H1 (cell line): ENCODE measurements around the gene MECP2. TPM values are rescaled to one million over a fixed set of nuclear protein-coding genes. Genes with fewer than 3 reads are reported as not detected.

ENCODE experiments used
- CTCF ChIA-PET: fragments of 300-600 bp; sonication (Branson Sonifier 250); formaldehyde crosslinking; loops from one replicate; lab custom pipeline; 2021; ENCODE audit not compliant: partially characterized antibody; lab: Charles Lee
- POLR2A ChIA-PET: fragments of 300-600 bp; sonication (Branson Sonifier 250); formaldehyde crosslinking; loops from one replicate; lab custom pipeline; 2021; ENCODE audit warnings: inconsistent platforms; ENCODE audit not compliant: partially characterized antibody; lab: Charles Lee
- DNase-seq, 2 experiments: peaks; one replicate each; pipeline versions ENCODE4 v3.0.0 to v3.0.0-alpha.2; 2010 to 2022; ENCODE audit warnings: low spot score in 2 of 2, low read depth in 1 of 2, mixed read lengths in 1 of 2
- FAIRE-seq: peaks from 2 replicates; lab custom pipeline; 2011; peaks lifted over from hg19 to GRCh38; lab: Jason Lieb, UNC
- H2AFZ ChIP-seq: 2 replicates; pipeline ENCODE4 v1.8.1; 2012; ENCODE audit warnings: low read length, inconsistent platforms
- H2AK5ac ChIP-seq: 2 replicates; pipeline ENCODE4 v1.6.1; 2013; ENCODE audit warnings: low read depth, low read length
- H2BK120ac ChIP-seq: replicated peaks from 2 replicates; pipeline ENCODE3; 2013; ENCODE audit warnings: low read depth, low read length, inconsistent platforms
- H2BK12ac ChIP-seq: 2 replicates; pipeline ENCODE4 v1.6.1; 2013; ENCODE audit warnings: low read depth, low read length
- H2BK15ac ChIP-seq: 2 replicates; pipeline ENCODE4 v1.6.1; 2013; ENCODE audit warnings: low read length
- H2BK20ac ChIP-seq: 2 replicates; pipeline ENCODE4 v1.6.1; 2013; ENCODE audit warnings: low read length
- H2BK5ac ChIP-seq: 2 replicates; pipeline ENCODE4 v1.6.1; 2013; ENCODE audit warnings: low read depth, low read length
- H3K14ac ChIP-seq: 2 replicates; pipeline ENCODE4 v1.6.1; 2013; ENCODE audit warnings: inconsistent platforms; ENCODE audit not compliant: insufficient read length
- H3K18ac ChIP-seq: 2 replicates; pipeline ENCODE4 v1.6.1; 2013; ENCODE audit warnings: low read length; ENCODE audit errors: extremely low read depth
- H3K23ac ChIP-seq: 2 replicates; pipeline ENCODE4 v1.6.1; 2013; ENCODE audit warnings: inconsistent platforms; ENCODE audit not compliant: insufficient read length
- H3K23me2 ChIP-seq: 2 replicates; pipeline ENCODE4 v1.6.1; 2013; ENCODE audit warnings: low read depth, low read length
- H3K27ac ChIP-seq: 2 replicates; pipeline ENCODE4 v1.6.1; 2011; ENCODE audit warnings: low read depth, low read length, inconsistent platforms
- H3K27me3 ChIP-seq, 4 experiments: replicated peaks in 1 of 4; 1 replicate in 1 of 4; 2 replicates in 3 of 4; pipeline versions ENCODE4 v1.6.1 to v1.8.1; 2011 to 2013; ENCODE audit warnings: low read length in 3 of 4, mild to moderate bottlenecking in 3 of 4, inconsistent platforms in 2 of 4, mixed read lengths in 2 of 4, moderate library complexity in 1 of 4; ENCODE audit not compliant: control insufficient read depth in 3 of 4, insufficient read depth in 3 of 4; ENCODE audit errors: extremely low read depth in 1 of 4
- H3K36me3 ChIP-seq, 4 experiments: 2 replicates each; pipeline versions ENCODE4 v1.6.1 to v1.8.1; 2011 to 2013; ENCODE audit warnings: mild to moderate bottlenecking in 4 of 4, low read length in 3 of 4, moderate library complexity in 2 of 4, control low read depth in 1 of 4, inconsistent platforms in 1 of 4; ENCODE audit not compliant: insufficient read depth in 4 of 4, control insufficient read depth in 2 of 4
- H3K4ac ChIP-seq: replicated peaks from 2 replicates; pipeline ENCODE3; 2013; ENCODE audit warnings: low read length, low read depth, mixed read lengths, inconsistent platforms; ENCODE audit not compliant: insufficient read length
- H3K4me1 ChIP-seq, 4 experiments: replicated peaks in 1 of 4; 1 replicate in 1 of 4; 2 replicates in 3 of 4; pipeline versions ENCODE4 v1.6.1 to v1.8.1; 2011 to 2013; ENCODE audit warnings: low read length in 3 of 4, inconsistent platforms in 2 of 4, mixed read lengths in 1 of 4; ENCODE audit not compliant: insufficient read depth in 4 of 4, control insufficient read depth in 3 of 4
- H3K4me2 ChIP-seq, 2 experiments: 2 replicates each; pipeline versions ENCODE4 v1.6.1 to v1.8.1; 2011 to 2013; ENCODE audit warnings: low read depth in 2 of 2, low read length in 2 of 2, control low read depth in 1 of 2, inconsistent platforms in 1 of 2, mild to moderate bottlenecking in 1 of 2; ENCODE audit not compliant: insufficient read depth in 1 of 2
- H3K4me3 ChIP-seq, 4 experiments: fragments of 200-600, 300-600 bp in 1 of 4; sonication (generic), shearing (Covaris generic), sonication (Bioruptor Twin) in 1 of 4; 2 replicates each; pipeline versions ENCODE4 v1.5.1 to v1.8.1; 2011 to 2016; ENCODE audit warnings: low read length in 4 of 4, low read depth in 3 of 4, control low read depth in 2 of 4, inconsistent platforms in 2 of 4, mild to moderate bottlenecking in 2 of 4, mixed read lengths in 1 of 4, moderate library complexity in 1 of 4; ENCODE audit not compliant: insufficient read depth in 2 of 4; ENCODE audit errors: extremely low read depth in 1 of 4
- H3K56ac ChIP-seq: replicated peaks from 2 replicates; pipeline ENCODE3; 2013; ENCODE audit warnings: low read depth, mild to moderate bottlenecking, mixed read lengths, low read length, inconsistent platforms; ENCODE audit not compliant: insufficient read length
- H3K79me1 ChIP-seq: 2 replicates; pipeline ENCODE4 v1.6.1; 2013; ENCODE audit warnings: low read depth, low read length, control low read depth
- H3K79me2 ChIP-seq, 2 experiments: 2 replicates each; pipeline versions ENCODE4 v1.6.1 to v1.8.1; 2012 to 2013; ENCODE audit warnings: low read length in 2 of 2, mild to moderate bottlenecking in 2 of 2, inconsistent platforms in 1 of 2; ENCODE audit not compliant: insufficient read depth in 2 of 2, control insufficient read depth in 1 of 2
- H3K9ac ChIP-seq, 4 experiments: replicated peaks in 1 of 4; 1 replicate in 1 of 4; 2 replicates in 3 of 4; pipeline versions ENCODE4 v1.6.1 to v1.8.1; 2011 to 2013; ENCODE audit warnings: low read depth in 3 of 4, low read length in 3 of 4, control low read depth in 2 of 4, mild to moderate bottlenecking in 2 of 4, moderate library complexity in 2 of 4, inconsistent platforms in 1 of 4; ENCODE audit errors: extremely low read depth in 1 of 4
- H3K9me3 ChIP-seq, 2 experiments: 2 replicates each; pipeline versions ENCODE4 v1.6.1 to v1.8.1; 2012 to 2013; ENCODE audit warnings: mild to moderate bottlenecking in 2 of 2, moderate library complexity in 2 of 2, control low read depth in 1 of 2, inconsistent platforms in 1 of 2, low read depth in 1 of 2, low read length in 1 of 2, mixed read lengths in 1 of 2; ENCODE audit not compliant: insufficient read depth in 2 of 2
- H4K20me1 ChIP-seq, 2 experiments: replicated peaks in 1 of 2; 2 replicates each; pipeline versions ENCODE3 to v1.8.1; 2011 to 2013; ENCODE audit warnings: inconsistent platforms in 2 of 2, low read length in 2 of 2, mild to moderate bottlenecking in 1 of 2; ENCODE audit not compliant: insufficient read depth in 2 of 2, control insufficient read depth in 1 of 2
- H4K5ac ChIP-seq: 2 replicates; pipeline ENCODE4 v1.6.1; 2013; ENCODE audit warnings: low read length, low read depth, mixed read lengths, inconsistent platforms; ENCODE audit not compliant: insufficient read length
- H4K8ac ChIP-seq: 2 replicates; pipeline ENCODE4 v1.8.0; 2013; ENCODE audit warnings: mild to moderate bottlenecking, moderate library complexity, low read length, inconsistent platforms; ENCODE audit not compliant: insufficient read depth; ENCODE audit errors: extremely low read depth
- H4K91ac ChIP-seq: replicated peaks from 2 replicates; pipeline ENCODE3; 2013; ENCODE audit warnings: low read length, mixed read lengths, inconsistent platforms; ENCODE audit not compliant: insufficient read length
- CHD2 ChIP-seq: IDR thresholded peaks from 2 replicates; pipeline ENCODE4 v1.6.1; 2012; ENCODE audit warnings: low read length, improper control_type of control experiment
- CREB1 ChIP-seq: IDR thresholded peaks from 2 replicates; pipeline ENCODE4 v1.6.1; 2012; ENCODE audit warnings: inconsistent platforms
- JUND ChIP-seq: IDR thresholded peaks from 2 replicates; pipeline ENCODE4 v1.6.1; 2011; ENCODE audit warnings: mild to moderate bottlenecking, improper control_type of control experiment, low read length
- KDM1A ChIP-seq: fragments of 200-600, 300-600 bp; sonication (generic); IDR thresholded peaks from 2 replicates; pipeline ENCODE4 v1.7.1; 2016; ENCODE audit warnings: mild to moderate bottlenecking, low read length, borderline replicate concordance
- NRF1 ChIP-seq: IDR thresholded peaks from 2 replicates; pipeline ENCODE4 v1.6.1; 2011; ENCODE audit warnings: mild to moderate bottlenecking, low read depth, low read length, improper control_type of control experiment
- POU5F1 ChIP-seq: IDR thresholded peaks from 2 replicates; pipeline ENCODE4 v1.6.1; 2011; ENCODE audit warnings: low read depth, mild to moderate bottlenecking, low read length, moderate library complexity
- SIX5 ChIP-seq: IDR thresholded peaks from 2 replicates; pipeline ENCODE4 v1.6.1; 2011; ENCODE audit warnings: mild to moderate bottlenecking, low read depth, low read length
- SP1 ChIP-seq: IDR thresholded peaks from 2 replicates; pipeline ENCODE4 v1.6.1; 2011; ENCODE audit warnings: low read depth, low read length
- SRF ChIP-seq: IDR thresholded peaks from 2 replicates; pipeline ENCODE4 v1.6.1; 2011; ENCODE audit warnings: mild to moderate bottlenecking, low read depth, low read length, moderate library complexity
- TAF1 ChIP-seq: IDR thresholded peaks from 2 replicates; pipeline ENCODE4 v1.6.1; 2011; ENCODE audit warnings: mild to moderate bottlenecking, low read depth, low read length
- USF2 ChIP-seq: IDR thresholded peaks from 2 replicates; pipeline ENCODE4 v1.6.1; 2011; ENCODE audit warnings: low read length, improper control_type of control experiment
- WGBS, 2 experiments: shearing (Covaris generic) in 1 of 2; methylation state at CpG; one replicate each; pipeline versions ENCODE4 v1.1.6 to v1.1.7; 2013 to 2015; ENCODE audit warnings: low lambda C conversion rate in 2 of 2, mixed read lengths in 2 of 2, inconsistent platforms in 1 of 2, low coverage in 1 of 2, missing lambda C conversion rate in 1 of 2; ENCODE audit not compliant: insufficient replicate concordance in 2 of 2, insufficient coverage in 1 of 2, insufficient read length in 1 of 2; ENCODE audit errors: extremely low coverage in 1 of 2, missing lambda C conversion rate in 1 of 2; 5-methylcytosine and 5-hydroxymethylcytosine counted together
- polyA plus RNA-seq, 7 experiments: library from polyadenylated mRNA; depleted of rRNA in 3 of 7; stranded (reverse) in 5 of 7; unstranded in 2 of 7; fragments of >200 nt in 5 of 7; fragments of 200-250 nt in 2 of 7; gene quantifications; 1 replicate in 5 of 7; 2 replicates in 1 of 7; 4 replicates in 1 of 7; pipeline versions ENCODE4 v1.2.1 to v1.2.3, GENCODE V29; 2011 to 2013; ENCODE audit warnings: missing spikeins in 2 of 7, mixed read lengths in 2 of 7
- total RNA-seq: library from RNA; stranded (reverse); fragmentation: NEBNext Ultra II Directional; extraction: Animal tissue kit (Norgen Biotek cat#: 25700); gene quantifications from 2 replicates; pipeline ENCODE4 v1.2.1, GENCODE V29; 2021
- TF ChIP-seq, protein P1 (sequence below), 3 experiments: IDR thresholded peaks; 1 replicate in 2 of 3; 2 replicates in 1 of 3; pipeline versions ENCODE4 v1.5.1 to v1.6.1; 2011; ENCODE audit warnings: low read length in 3 of 3, mild to moderate bottlenecking in 3 of 3, inconsistent platforms in 2 of 3, low read depth in 1 of 3, moderate library complexity in 1 of 3; ENCODE audit not compliant: insufficient read depth in 1 of 3; ENCODE audit errors: control extremely low read depth in 1 of 3

The MECP2 gene
- total and polyA plus RNA-seq, 2 of the 8 experiments (the other 6 are each of a cell fraction or from before 2014, with no cell fraction given) = 5.0 to 32.4 TPM

- no peak overlapping the region for H3K18ac ChIP-seq
- no peak overlapping the region for H3K4me2 ChIP-seq
- no peak overlapping the region for H2BK20ac ChIP-seq
- no peak overlapping the region for H4K91ac ChIP-seq
- no peak overlapping the region for H3K14ac ChIP-seq
- no peak overlapping the region for H3K4ac ChIP-seq
- peaks cover 7 to 11% of the 10 kb centered on the region in 2 experiments for H4K20me1 ChIP-seq
- peaks cover 3% of the 10 kb centered on the region for H3K79me1 ChIP-seq
- no peak overlapping the region for H3K56ac ChIP-seq
- H3K36me3 ChIP-seq = peaks cover 0 to 7% (median 0%) of the 10 kb centered on the region in 4 experiments; a peak in 3 of 8 replicates
- H4K5ac ChIP-seq = no peak overlapping the region
- no peak overlapping the region for H2BK5ac ChIP-seq
- H2BK120ac ChIP-seq = no peak overlapping the region
- no peak overlapping the region for H3K4me3 ChIP-seq
- no peak overlapping the region for H3K9ac ChIP-seq
- no peak for DNase-seq
- H3K27me3 ChIP-seq = no peaks in the 10 kb centered on the region
- H3K23ac ChIP-seq = no peak overlapping the region
- H3K79me2 ChIP-seq = peaks cover 3 to 73% of the 10 kb centered on the region in 2 experiments; a peak in 3 of 4 replicates
- H2AK5ac ChIP-seq = no peak overlapping the region
- 92% methylated on average over 4 of the region's 4 CpGs; no CpG with 5 or more reads in 1 of the 2 experiments for WGBS, 2 experiments
- no peak overlapping the region for H2BK15ac ChIP-seq
- ChIA-PET CTCF (interaction anchor here (2.1 to 2.9 kb wide), 2 partner anchors 25 to 77 kb away, joined by 7 to 13 read pairs; no protein-coding TSS in a partner anchor), POLR2A (no interaction called here)
- no peak for FAIRE-seq
- no peaks in the 10 kb centered on the region for H3K9me3 ChIP-seq
- H2BK12ac ChIP-seq = no peak overlapping the region
- no peak overlapping the region for H3K27ac ChIP-seq
- peaks cover 2 to 22% (median 8%) of the 10 kb centered on the region in 4 experiments; a peak in 6 of 7 replicates for H3K4me1 ChIP-seq
- H4K8ac ChIP-seq = no peak overlapping the region
- H2AFZ ChIP-seq = no peak overlapping the region
- H3K23me2 ChIP-seq = 0 out of 2 replicates have a peak, but pooled peaks cover 2% of the 10 kb centered on the region
- TF ChIP-seq JUND (no peak), CHD2 (no peak), NRF1 (no peak), TAF1 (no peak), SP1 (no peak), SRF (no peak), CREB1 (no peak), POU5F1 (no peak), KDM1A (no peak), USF2 (no peak), SIX5 (no peak)
- TF ChIP-seq, protein P1, sequence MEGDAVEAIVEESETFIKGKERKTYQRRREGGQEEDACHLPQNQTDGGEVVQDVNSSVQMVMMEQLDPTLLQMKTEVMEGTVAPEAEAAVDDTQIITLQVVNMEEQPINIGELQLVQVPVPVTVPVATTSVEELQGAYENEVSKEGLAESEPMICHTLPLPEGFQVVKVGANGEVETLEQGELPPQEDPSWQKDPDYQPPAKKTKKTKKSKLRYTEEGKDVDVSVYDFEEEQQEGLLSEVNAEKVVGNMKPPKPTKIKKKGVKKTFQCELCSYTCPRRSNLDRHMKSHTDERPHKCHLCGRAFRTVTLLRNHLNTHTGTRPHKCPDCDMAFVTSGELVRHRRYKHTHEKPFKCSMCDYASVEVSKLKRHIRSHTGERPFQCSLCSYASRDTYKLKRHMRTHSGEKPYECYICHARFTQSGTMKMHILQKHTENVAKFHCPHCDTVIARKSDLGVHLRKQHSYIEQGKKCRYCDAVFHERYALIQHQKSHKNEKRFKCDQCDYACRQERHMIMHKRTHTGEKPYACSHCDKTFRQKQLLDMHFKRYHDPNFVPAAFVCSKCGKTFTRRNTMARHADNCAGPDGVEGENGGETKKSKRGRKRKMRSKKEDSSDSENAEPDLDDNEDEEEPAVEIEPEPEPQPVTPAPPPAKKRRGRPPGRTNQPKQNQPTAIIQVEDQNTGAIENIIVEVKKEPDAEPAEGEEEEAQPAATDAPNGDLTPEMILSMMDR (IDR thresholded peaks at IDR 0.05; ENCODE audit: control extremely low read depth in 1 of 3, insufficient read depth in 1 of 3, low read depth in 1 of 3, low read length in 3 of 3) = no peak
Observed at GRCh38 chrX:154090731-154091130, 6.8 kb downstream of the MECP2 start.
